Gastrocnemius medialis (tissue), 4 donors: ENCODE data around the gene C9orf152.

Experiments used
- CTCF ChIP-seq, 5 experiments: fragments of 450-650 bp in 3 of 5; fragments of 200-600 bp in 2 of 5; sonication (generic) in 2 of 5; IDR thresholded peaks in 4 of 5; conservative IDR thresholded peaks in 1 of 5; 1 replicate in 4 of 5; 2 replicates in 1 of 5; pipeline ENCODE4 v1.5.1; 2016 to 2019; ENCODE audit warnings: antibody characterized with exemption in 5 of 5, mild to moderate bottlenecking in 3 of 5, moderate library complexity in 3 of 5
- POLR2A ChIP-seq, 2 donors: fragments of 450-650 bp; IDR thresholded peaks; one replicate each; pipeline ENCODE4 v1.6.1; 2017; ENCODE audit warnings: antibody characterized with exemption in 2 of 2, mild to moderate bottlenecking in 2 of 2, moderate library complexity in 2 of 2

- TF ChIP-seq CTCF (IDR thresholded peaks at IDR 0.05 in 4 of 5, conservative IDR thresholded peaks at IDR 0.05 in 1 of 5) = no peak
- TF ChIP-seq POLR2A (IDR thresholded peaks at IDR 0.05) = no peak
Observed at GRCh38 chr9:110191615-110192014, 16.3 kb downstream of the C9orf152 start.
